HepG2 (cell line): Measurements from ENCODE around the gene CLBA1. TPM values are rescaled to one million over a fixed set of nuclear protein-coding genes. Genes with fewer than 3 reads are reported as not detected.
A peak's percentile ranks its signal among the peaks of the same experiment; 100 is the strongest.

Experiments
- ATM ChIP-seq: fragments of 450-650 bp; IDR thresholded peaks from 2 replicates; pipeline ENCODE4 v1.7.1; 2017; ENCODE audit warnings: mild to moderate bottlenecking, borderline replicate concordance
- ELK4 ChIP-seq: sonication (generic); formaldehyde crosslinking; IDR thresholded peaks from 2 replicates; pipeline ENCODE4 v1.9.0; 2021; ENCODE audit warnings: missing genetic modification reagents, borderline replicate concordance
- FOXC1 ChIP-seq: sonication (generic); formaldehyde crosslinking; IDR thresholded peaks from 2 replicates; pipeline ENCODE4 v1.8.0; 2022; ENCODE audit warnings: mild to moderate bottlenecking, missing genetic modification reagents, borderline replicate concordance
- HOXA3 ChIP-seq: sonication (generic); formaldehyde crosslinking; IDR thresholded peaks from 2 replicates; pipeline ENCODE4 v1.5.0; 2020; ENCODE audit warnings: missing genetic modification reagents
- KDM5A ChIP-seq: fragments of 200-600 bp; sonication (generic); IDR thresholded peaks from 2 replicates; pipeline ENCODE4 v1.7.0; 2018; ENCODE audit warnings: antibody characterized with exemption, mild to moderate bottlenecking, low read length, borderline replicate concordance
- LCORL ChIP-seq, 2 experiments: fragments of 450-650 bp in 1 of 2; sonication (generic) in 1 of 2; formaldehyde crosslinking in 1 of 2; IDR thresholded peaks; 2 replicates each; pipeline versions ENCODE4 v1.5.0 to v1.6.1; 2017 to 2020; ENCODE audit warnings: antibody characterized with exemption in 1 of 2, missing genetic modification reagents in 1 of 2
- MED1 ChIP-seq: sonication (generic); formaldehyde crosslinking; IDR thresholded peaks from 2 replicates; pipeline ENCODE4 v1.4.0; 2020; ENCODE audit warnings: missing genetic modification reagents
- NFYB ChIP-seq: sonication (generic); formaldehyde crosslinking; IDR thresholded peaks from 2 replicates; pipeline ENCODE4 v1.4.0; 2020; ENCODE audit warnings: missing genetic modification reagents
- NFYC ChIP-seq: IDR thresholded peaks from 2 replicates; pipeline ENCODE4 v1.6.1; 2016; ENCODE audit warnings: missing genetic modification reagents, missing compliant biosample characterization
- PHF21A ChIP-seq: sonication (generic); formaldehyde crosslinking; IDR thresholded peaks from 2 replicates; pipeline ENCODE4 v1.5.0; 2020; ENCODE audit warnings: mild to moderate bottlenecking, missing genetic modification reagents
- SP2 ChIP-seq: sonication (generic); formaldehyde crosslinking; IDR thresholded peaks from 2 replicates; pipeline ENCODE4 v1.5.1; 2020; ENCODE audit warnings: mild to moderate bottlenecking, missing genetic modification reagents
- SP4 ChIP-seq: sonication (generic); formaldehyde crosslinking; IDR thresholded peaks from 2 replicates; pipeline ENCODE4 v1.8.1; 2023; ENCODE audit warnings: mild to moderate bottlenecking, missing genetic modification reagents
- TAF1 ChIP-seq: sonication (generic); formaldehyde crosslinking; IDR thresholded peaks from 2 replicates; pipeline ENCODE4 v1.4.0; 2020; ENCODE audit warnings: missing genetic modification reagents
- YY1 ChIP-seq: IDR thresholded peaks from 2 replicates; pipeline ENCODE4 v1.6.1; 2011; ENCODE audit warnings: low read length, low read depth, moderate library complexity, mild to moderate bottlenecking; ENCODE audit not compliant: insufficient read depth, insufficient replicate concordance
- ZBTB14 ChIP-seq: sonication (generic); formaldehyde crosslinking; IDR thresholded peaks from 2 replicates; pipeline ENCODE4 v1.4.0; 2020; ENCODE audit warnings: missing genetic modification reagents
- ZBTB33 ChIP-seq: sonication (generic); formaldehyde crosslinking; IDR thresholded peaks from 2 replicates; pipeline ENCODE4 v1.4.0; 2020; ENCODE audit warnings: missing genetic modification reagents
- ZBTB39 ChIP-seq: sonication (generic); formaldehyde crosslinking; IDR thresholded peaks from 2 replicates; pipeline ENCODE4 v1.5.0; 2020; ENCODE audit warnings: missing genetic modification reagents
- ZFX ChIP-seq: sonication (generic); formaldehyde crosslinking; IDR thresholded peaks from 2 replicates; pipeline ENCODE4 v1.4.0; 2020; ENCODE audit warnings: mild to moderate bottlenecking, low read depth, missing genetic modification reagents, moderate library complexity
- ZNF274 ChIP-seq: sonication (generic); formaldehyde crosslinking; IDR thresholded peaks from 2 replicates; pipeline ENCODE4 v1.5.1; 2020; ENCODE audit warnings: mild to moderate bottlenecking, missing genetic modification reagents
- ZNF703 ChIP-seq: sonication (generic); formaldehyde crosslinking; IDR thresholded peaks from 2 replicates; pipeline ENCODE4 v1.5.1; 2020; ENCODE audit warnings: missing genetic modification reagents, mild to moderate bottlenecking, moderate library complexity, borderline replicate concordance
- ZNF777 ChIP-seq: sonication (generic); formaldehyde crosslinking; IDR thresholded peaks from 2 replicates; pipeline ENCODE4 v1.4.0; 2020; ENCODE audit warnings: missing genetic modification reagents
- ZSCAN21 ChIP-seq: sonication (generic); formaldehyde crosslinking; IDR thresholded peaks from 2 replicates; pipeline ENCODE4 v1.8.0; 2022; ENCODE audit warnings: mild to moderate bottlenecking, missing genetic modification reagents, moderate library complexity, borderline replicate concordance
- polyA plus RNA-seq, 8 experiments: library from polyadenylated mRNA; depleted of rRNA in 3 of 8; stranded (reverse) in 7 of 8; unstranded in 1 of 8; fragments of >200 nt; fragmentation: Illumina TruSeq in 4 of 8; extraction: Trizol in 4 of 8; gene quantifications; 2 replicates each; pipeline versions ENCODE4 v1.2.1 to v1.2.3, GENCODE V29; 2011 to 2016; ENCODE audit warnings: low read depth in 4 of 8, missing spikeins in 1 of 8, mixed read lengths in 1 of 8; ENCODE audit not compliant: insufficient read depth in 1 of 8
- total RNA-seq, 5 experiments: library from RNA; depleted of rRNA; stranded (reverse); fragments of >200 nt; fragmentation: Illumina TruSeq; extraction: Trizol; gene quantifications; 2 replicates each; pipeline ENCODE4 v1.2.3, GENCODE V29; 2016; ENCODE audit warnings: low read depth in 1 of 5

The CLBA1 gene
- total and polyA plus RNA-seq, 2 of the 13 experiments (the other 11 are each of a cell fraction or from before 2014, with no cell fraction given) = 1.2 to 1.4 TPM

GRCh38 chr14:104977681-104978653 lies 7.6 kb upstream of the CLBA1 start, which contains the start of gene AHNAK2 (continued):
- TF ChIP-seq LCORL (IDR thresholded peaks at IDR 0.05) (no peak), LCORL (CRISPR knock-in tag; IDR thresholded peaks at IDR 0.05) (0 out of 2 replicates have a peak, but pooled peaks have one; percentile 45), NFYB (CRISPR knock-in tag) (peak; percentile 70), ZBTB39 (CRISPR knock-in tag) (peak; percentile 52; the same call in 1 of the 2 replicates), SP4 (peak; percentile 55; the same call in 1 of the 2 replicates), ZSCAN21 (CRISPR knock-in tag) (peak; percentile 16; the same call in 1 of the 2 replicates), ZBTB14 (CRISPR knock-in tag) (0 out of 2 replicates have a peak, but pooled peaks have one; percentile 14), ZNF703 (CRISPR knock-in tag) (no peak), KDM5A (no peak), ELK4 (CRISPR knock-in tag) (no peak), SP2 (CRISPR knock-in tag) (0 out of 2 replicates have a peak, but pooled peaks have one; percentile 45), PHF21A (peak; percentile 17; the same call in 1 of the 2 replicates), ZFX (CRISPR knock-in tag) (peak; percentile 28; the same call in 1 of the 2 replicates), ATM (no peak), HOXA3 (CRISPR knock-in tag) (0 out of 2 replicates have a peak, but pooled peaks have one; percentile 21), YY1 (peak; percentile 32), ZNF274 (no peak), NFYC (CRISPR knock-in tag) (peak; percentile 43; the same call in 1 of the 2 replicates), TAF1 (CRISPR knock-in tag) (peak; percentile 48; the same call in 1 of the 2 replicates), FOXC1 (CRISPR knock-in tag) (0 out of 2 replicates have a peak, but pooled peaks have one; percentile 44), ZBTB33 (CRISPR knock-in tag) (no peak), MED1 (CRISPR knock-in tag) (0 out of 2 replicates have a peak, but pooled peaks have one; percentile 10), ZNF777 (CRISPR knock-in tag) (peak; percentile 30; the same call in 1 of the 2 replicates)
